ENCODE results near the gene GRAMD2A. TPM values are rescaled to one million over a fixed set of nuclear protein-coding genes. Genes with fewer than 3 reads are reported as not detected.

The GRAMD2A gene
- total RNA-seq, 2 donors from 2014 or later = not detected

DNA sequence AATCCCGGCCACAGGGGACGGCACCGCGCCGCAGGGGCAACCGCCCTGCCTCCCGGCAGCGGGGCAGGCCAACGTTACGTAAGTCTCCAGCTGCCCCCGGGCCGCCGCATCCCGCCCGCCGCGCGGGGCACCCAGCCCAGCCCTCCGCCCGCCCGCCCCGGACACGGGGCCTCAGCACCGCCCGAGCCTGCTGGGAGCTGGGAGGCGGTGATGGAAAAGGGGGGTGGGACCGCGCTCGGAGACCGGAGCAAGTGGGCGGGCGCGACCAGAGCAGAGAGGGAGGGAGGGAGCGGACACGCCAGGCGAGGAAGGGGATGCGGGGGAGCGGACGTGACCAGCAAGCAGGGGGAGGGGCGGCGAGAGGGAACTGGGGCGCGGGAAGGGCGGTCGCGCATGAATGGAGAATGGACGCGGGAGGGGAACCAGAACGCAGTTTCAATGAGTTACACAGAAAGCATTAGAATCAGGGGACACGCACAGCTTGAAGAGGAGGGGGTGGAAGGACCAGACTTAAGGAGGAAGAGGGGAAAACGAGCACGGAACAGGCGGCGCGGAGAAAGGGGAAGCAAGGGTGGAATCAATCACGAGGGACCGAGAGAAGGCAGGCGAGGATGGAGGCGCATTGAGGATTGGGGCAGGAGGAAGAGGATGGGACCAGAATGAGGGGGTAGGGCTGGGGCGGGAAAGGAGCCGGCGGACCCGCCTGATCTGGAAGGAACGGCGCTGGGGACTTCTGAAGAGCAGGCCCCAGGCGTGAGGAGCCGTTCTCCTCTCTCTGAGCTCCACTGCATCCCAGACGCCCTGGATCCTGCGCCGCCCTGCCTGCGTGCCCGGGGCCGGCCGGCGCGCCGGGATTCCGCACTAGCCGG is 32.8 kb upstream of the GRAMD2A start:
- DNase-seq (ENCODE audit: low spot score) (peak; percentile 94), ATAC-seq (peak; percentile 32 to 54)
- no peaks in the 10 kb centered on the region for H3K9me3 Mint-ChIP-seq
- no peaks in the 10 kb centered on the region for H3K27me3 Mint-ChIP-seq
- H3K36me3 Mint-ChIP-seq = peaks cover 34% of the 10 kb centered on the region
- H3K27ac Mint-ChIP-seq = peak overlapping the region; percentile 95 to 98
- peaks cover 53 to 57% of the 10 kb centered on the region in 2 donors for H3K4me1 Mint-ChIP-seq (ENCODE audit: low read depth in 2 of 2)
- H3K4me3 Mint-ChIP-seq = peak overlapping the region; percentile 95

- no peaks in the 10 kb centered on the region for H3K27me3 Mint-ChIP-seq
- no peak for DNase-seq (ENCODE audit: low spot score)
- peaks cover 55 to 59% of the 10 kb centered on the region in 2 donors for H3K4me1 Mint-ChIP-seq (ENCODE audit: low read depth in 2 of 2)
- peak overlapping the region; percentile 95 for H3K4me3 Mint-ChIP-seq
- H3K36me3 Mint-ChIP-seq = peaks cover 37% of the 10 kb centered on the region
- H3K27ac Mint-ChIP-seq = peak overlapping the region; percentile 95 to 98
- no peak for ATAC-seq
- no peaks in the 10 kb centered on the region for H3K9me3 Mint-ChIP-seq
Observed at GRCh38 chr15:72229947-72230196, 32.3 kb upstream of the GRAMD2A start.

DNA sequence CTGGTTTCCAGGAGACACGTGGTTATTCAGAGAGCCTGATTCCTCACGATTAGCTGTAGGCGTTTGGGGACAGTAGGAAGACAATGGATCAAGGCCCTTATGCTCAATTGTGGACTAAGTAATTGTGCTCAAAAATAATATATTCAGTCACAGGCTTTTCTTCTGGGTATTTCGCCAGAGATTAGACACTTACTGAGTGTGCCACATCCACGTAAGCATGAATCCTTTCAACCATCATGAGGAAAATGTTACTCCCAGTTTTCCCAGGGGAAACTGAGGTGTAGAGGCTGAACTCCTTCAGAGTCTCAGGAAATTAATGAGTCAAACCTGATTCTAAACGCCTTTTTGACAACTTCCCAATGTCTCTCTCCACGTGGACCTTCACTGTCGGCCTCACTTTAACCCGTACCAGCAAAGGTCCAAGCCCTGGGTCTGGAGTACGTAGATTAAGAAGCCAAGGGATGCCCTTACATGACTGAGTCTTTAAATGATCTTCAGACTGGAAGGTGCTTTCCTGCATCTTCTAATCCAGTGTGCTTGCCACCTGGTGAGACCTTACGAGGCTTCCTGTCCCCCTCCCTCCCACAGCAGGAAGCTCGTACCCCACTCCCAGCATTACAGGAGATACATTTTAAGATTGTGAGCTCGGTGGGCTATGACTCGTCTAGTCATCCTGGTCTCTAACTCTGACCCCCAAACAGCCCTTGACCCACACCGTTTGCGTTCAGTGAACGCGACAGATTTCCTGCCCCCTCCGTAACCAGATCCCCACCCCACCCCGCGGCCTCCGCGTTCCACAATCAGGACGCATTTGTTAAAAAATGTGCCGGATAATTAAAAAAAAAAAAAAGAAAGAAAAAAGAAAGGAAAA is 31.7 kb upstream of the GRAMD2A start:
- Mint-ChIP-seq H3K4me3 (peak overlapping the region; percentile 95), H3K36me3 (peaks cover 38% of the 10 kb centered on the region), H3K9me3 (no peaks in the 10 kb centered on the region), H3K4me1 (ENCODE audit: low read depth in 2 of 2) (peaks cover 55 to 60% of the 10 kb centered on the region in 2 donors), H3K27ac (peak overlapping the region; percentile 95 to 98), H3K27me3 (no peaks in the 10 kb centered on the region)
- DNase-seq (ENCODE audit: low spot score) = no peak
- ATAC-seq = no peak

DNA sequence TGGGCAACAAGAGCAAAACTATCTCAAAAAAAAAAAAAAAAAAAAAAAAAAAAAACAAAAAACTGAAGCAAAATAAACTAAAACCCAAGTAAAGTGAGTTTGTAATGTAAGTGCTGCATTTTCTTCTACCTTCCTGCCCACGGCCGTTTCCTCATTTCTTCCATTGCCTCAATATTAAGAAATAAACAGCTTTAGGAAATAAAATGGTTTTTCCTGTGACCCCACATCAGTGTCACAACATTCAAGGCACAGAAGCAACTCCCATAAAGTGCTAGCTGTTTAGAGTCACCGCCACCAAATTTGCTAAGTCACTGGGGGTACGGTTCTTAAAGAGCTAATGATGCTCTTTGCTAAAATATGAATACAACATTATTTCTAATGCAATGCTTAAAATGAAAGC is 30.1 kb upstream of the GRAMD2A start:
- no peak for ATAC-seq
- DNase-seq (ENCODE audit: low spot score) = peak; percentile 63
- H3K36me3 Mint-ChIP-seq = peaks cover 51% of the 10 kb centered on the region
- peaks cover 66 to 68% of the 10 kb centered on the region in 2 donors for H3K4me1 Mint-ChIP-seq (ENCODE audit: low read depth in 2 of 2)
- H3K4me3 Mint-ChIP-seq = peak overlapping the region; percentile 95
- H3K27ac Mint-ChIP-seq = peak overlapping the region; percentile 95 to 98
- no peaks in the 10 kb centered on the region for H3K9me3 Mint-ChIP-seq
- no peaks in the 10 kb centered on the region for H3K27me3 Mint-ChIP-seq

- Mint-ChIP-seq H3K27me3 (no peaks in the 10 kb centered on the region), H3K9me3 (no peaks in the 10 kb centered on the region), H3K27ac (peak overlapping the region; percentile 95 to 98), H3K36me3 (peaks cover 56% of the 10 kb centered on the region), H3K4me1 (ENCODE audit: low read depth in 2 of 2) (peaks cover 66 to 68% of the 10 kb centered on the region in 2 donors), H3K4me3 (peak overlapping the region; percentile 95)
- peak; percentile 71 for DNase-seq (ENCODE audit: low spot score)
- ATAC-seq = peak; percentile 19 to 25
Observed at GRCh38 chr15:72227192-72227586, 29.6 kb upstream of the GRAMD2A start.

DNA sequence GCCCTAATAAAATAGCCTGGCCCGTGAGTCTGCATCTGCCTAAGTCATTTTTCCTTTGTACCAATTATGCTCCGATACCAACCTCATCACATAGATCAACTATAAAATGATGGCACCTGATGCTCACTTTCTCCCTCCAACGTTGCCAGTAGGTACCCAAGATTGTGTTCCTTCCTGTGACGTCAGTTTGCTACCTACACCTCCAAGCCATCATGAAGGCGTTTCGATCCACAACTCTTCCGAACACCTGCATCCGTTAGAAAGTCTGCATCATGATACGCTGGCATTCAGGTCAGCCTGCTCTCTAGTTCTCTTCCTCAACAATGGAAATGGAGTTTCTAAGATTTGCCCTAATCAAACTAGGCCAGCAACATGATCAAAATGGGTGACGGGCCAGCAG is 25.7 kb upstream of the GRAMD2A start:
- H3K9me3 Mint-ChIP-seq = no peaks in the 10 kb centered on the region
- peaks cover 74 to 75% of the 10 kb centered on the region in 2 donors for H3K4me1 Mint-ChIP-seq (ENCODE audit: low read depth in 2 of 2)
- peaks cover 62% of the 10 kb centered on the region for H3K36me3 Mint-ChIP-seq
- ATAC-seq (no peak), DNase-seq (ENCODE audit: low spot score) (no peak)
- peak overlapping the region; percentile 59 to 86 for H3K27ac Mint-ChIP-seq
- peak overlapping the region; percentile 64 for H3K4me3 Mint-ChIP-seq
- H3K27me3 Mint-ChIP-seq = no peaks in the 10 kb centered on the region

GRCh38 chr15:72222393-72222792 is 24.8 kb upstream of the GRAMD2A start:
- Mint-ChIP-seq H3K36me3 (peaks cover 59% of the 10 kb centered on the region), H3K27ac (peak overlapping the region; percentile 59 to 86), H3K27me3 (no peaks in the 10 kb centered on the region), H3K9me3 (no peaks in the 10 kb centered on the region), H3K4me3 (peak overlapping the region; percentile 70), H3K4me1 (ENCODE audit: low read depth in 2 of 2) (peaks cover 67 to 69% of the 10 kb centered on the region in 2 donors)
- DNase-seq (ENCODE audit: low spot score) (no peak), ATAC-seq (no peak)

GRCh38 chr15:72220687-72221086 is 23.1 kb upstream of the GRAMD2A start:
- H3K27ac Mint-ChIP-seq = peak overlapping the region; percentile 49 to 75
- ATAC-seq = no peak
- H3K27me3 Mint-ChIP-seq = no peaks in the 10 kb centered on the region
- no peak overlapping the region for H3K4me3 Mint-ChIP-seq
- peaks cover 55% of the 10 kb centered on the region in 2 donors for H3K4me1 Mint-ChIP-seq (ENCODE audit: low read depth in 2 of 2)
- DNase-seq (ENCODE audit: low spot score) = no peak
- no peaks in the 10 kb centered on the region for H3K9me3 Mint-ChIP-seq
- H3K36me3 Mint-ChIP-seq = peaks cover 56% of the 10 kb centered on the region

- H3K27me3 Mint-ChIP-seq = no peaks in the 10 kb centered on the region
- no peak overlapping the region for H3K4me3 Mint-ChIP-seq
- peaks cover 40% of the 10 kb centered on the region for H3K36me3 Mint-ChIP-seq
- H3K9me3 Mint-ChIP-seq = no peaks in the 10 kb centered on the region
- peaks cover 28 to 32% of the 10 kb centered on the region in 2 donors for H3K4me1 Mint-ChIP-seq (ENCODE audit: low read depth in 2 of 2)
- peak overlapping the region in 1 of 2 donors; percentile 31 for H3K27ac Mint-ChIP-seq
- ATAC-seq = no peak
- no peak for DNase-seq (ENCODE audit: low spot score)
Observed at GRCh38 chr15:72217216-72217615, 19.6 kb upstream of the GRAMD2A start.

DNA sequence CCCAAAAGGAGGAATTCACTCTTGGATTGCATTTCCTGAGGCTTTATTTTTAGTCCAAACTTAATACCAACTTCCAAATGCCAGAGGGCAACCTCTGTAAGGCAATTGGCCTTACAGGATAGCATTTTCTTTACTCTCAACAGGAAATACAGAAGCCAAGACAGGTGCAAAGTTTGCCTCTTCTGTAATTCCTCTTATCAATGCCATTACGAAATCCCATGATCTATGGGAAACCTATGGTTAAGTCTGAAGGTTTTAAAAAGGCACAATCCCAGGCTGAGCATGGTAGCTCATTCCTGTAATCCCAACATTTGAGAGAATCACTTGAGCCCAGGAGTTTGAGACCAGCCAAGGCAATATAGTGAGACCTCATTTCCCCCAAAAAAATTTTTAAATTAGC is 18.5 kb upstream of the GRAMD2A start:
- Mint-ChIP-seq H3K4me1 (ENCODE audit: low read depth in 2 of 2) (peaks cover 22 to 27% of the 10 kb centered on the region in 2 donors), H3K9me3 (no peaks in the 10 kb centered on the region), H3K4me3 (no peak overlapping the region), H3K27ac (no peak overlapping the region), H3K36me3 (peaks cover 33% of the 10 kb centered on the region), H3K27me3 (no peaks in the 10 kb centered on the region)
- DNase-seq (ENCODE audit: low spot score) (no peak), ATAC-seq (no peak)

- Mint-ChIP-seq H3K36me3 (peaks cover 50% of the 10 kb centered on the region), H3K4me3 (no peak overlapping the region), H3K9me3 (no peaks in the 10 kb centered on the region), H3K27ac (no peak overlapping the region), H3K27me3 (no peaks in the 10 kb centered on the region), H3K4me1 (ENCODE audit: low read depth in 2 of 2) (peaks cover 17 to 38% of the 10 kb centered on the region in 2 donors)
- ATAC-seq (no peak), DNase-seq (ENCODE audit: low spot score) (no peak)
Observed at GRCh38 chr15:72207558-72208085, 10.0 kb upstream of the GRAMD2A start.

GRCh38 chr15:72206677-72207000 is 9.1 kb upstream of the GRAMD2A start:
- no peaks in the 10 kb centered on the region for H3K9me3 Mint-ChIP-seq
- peaks cover 17 to 38% of the 10 kb centered on the region in 2 donors for H3K4me1 Mint-ChIP-seq (ENCODE audit: low read depth in 2 of 2)
- peaks cover 50% of the 10 kb centered on the region for H3K36me3 Mint-ChIP-seq
- DNase-seq (ENCODE audit: low spot score) (no peak), ATAC-seq (no peak)
- no peaks in the 10 kb centered on the region for H3K27me3 Mint-ChIP-seq
- peak overlapping the region; percentile 21 to 33 for H3K27ac Mint-ChIP-seq
- H3K4me3 Mint-ChIP-seq = no peak overlapping the region

DNA sequence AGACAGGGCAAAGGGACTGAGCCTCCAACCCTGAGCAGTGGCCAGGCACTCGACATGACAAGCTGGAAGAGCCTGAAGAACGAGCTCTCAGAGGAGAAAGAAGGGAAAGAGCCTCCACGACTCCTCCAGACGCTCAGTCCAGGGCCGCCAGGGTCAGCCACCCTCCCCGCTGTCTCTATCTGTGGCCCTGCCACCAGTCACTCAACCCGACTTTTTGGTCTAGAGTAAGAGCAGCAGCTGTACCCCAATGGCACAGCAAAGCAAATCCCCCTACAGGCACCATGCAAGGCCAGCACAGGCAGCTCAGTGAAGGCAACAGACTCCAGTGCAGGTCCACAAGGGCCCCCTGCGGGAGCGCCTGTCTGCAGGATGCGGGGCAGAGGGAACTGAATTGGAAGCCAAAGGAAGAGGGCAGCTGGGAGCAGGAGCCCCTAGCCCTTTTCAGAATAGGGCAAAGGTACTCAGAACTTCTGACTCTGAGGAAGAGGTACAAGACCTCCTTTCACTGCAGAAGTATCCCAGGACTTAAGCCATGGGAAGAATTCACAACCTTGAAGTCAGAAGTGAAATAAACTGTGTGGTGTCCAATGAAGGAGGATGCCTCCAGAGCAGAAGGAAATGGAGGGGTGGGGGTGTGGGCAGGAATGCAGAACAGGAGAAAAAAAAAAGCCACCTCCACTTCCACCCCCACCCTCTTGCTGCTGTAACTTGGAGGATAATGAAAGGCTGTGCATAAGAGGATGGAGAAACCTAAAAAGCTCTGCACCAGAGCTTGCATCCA is 8.5 kb upstream of the GRAMD2A start:
- no peaks in the 10 kb centered on the region for H3K27me3 Mint-ChIP-seq
- H3K9me3 Mint-ChIP-seq = no peaks in the 10 kb centered on the region

More for the DNA sequence above, 8.5 kb upstream of the GRAMD2A start:
- H3K4me3 Mint-ChIP-seq = no peak overlapping the region
- peaks cover 50% of the 10 kb centered on the region for H3K36me3 Mint-ChIP-seq
- H3K4me1 Mint-ChIP-seq (ENCODE audit: low read depth in 2 of 2) = peaks cover 17 to 38% of the 10 kb centered on the region in 2 donors
- DNase-seq (ENCODE audit: low spot score) (no peak), ATAC-seq (no peak)
- H3K27ac Mint-ChIP-seq = peak overlapping the region; percentile 33 to 64
